ENCODE measurements around the gene ZFYVE28. TPM values are rescaled to one million over a fixed set of nuclear protein-coding genes. Genes with fewer than 3 reads are reported as not detected.

The ZFYVE28 gene
- total and polyA plus RNA-seq, 2 of the 8 experiments (the other 6 are each of a cell fraction or from before 2014, with no cell fraction given) = 1.7 to 4.9 TPM

GRCh38 chr4:2281575-2282343 lies 136.7 kb downstream of the ZFYVE28 start:
- no peak overlapping the region for H2BK120ac ChIP-seq (replicated peaks; ENCODE audit: low read depth, low read length)
- no peak for TF ChIP-seq HDAC2 (IDR thresholded peaks at IDR 0.05; ENCODE audit: borderline replicate concordance in 1 of 2, low read depth in 2 of 2, low read length in 2 of 2)
- no peak for TF ChIP-seq SRF (IDR thresholded peaks at IDR 0.05; ENCODE audit: low read depth, low read length)
- TF ChIP-seq RAD21 (IDR thresholded peaks at IDR 0.05 in 1 of 2, conservative IDR thresholded peaks at IDR 0.05 in 1 of 2; ENCODE audit: low read depth in 2 of 2, low read length in 2 of 2) = peak in 1 of 2 experiments; percentile 4; a peak in 2 of 4 replicates
- TF ChIP-seq SUZ12 (IDR thresholded peaks at IDR 0.05; ENCODE audit: low read length) = no peak
- TF ChIP-seq BCL11A (IDR thresholded peaks at IDR 0.05; ENCODE audit: low read depth in 2 of 2, low read length in 2 of 2) = no peak
- TF ChIP-seq KDM1A (IDR thresholded peaks at IDR 0.05; ENCODE audit: borderline replicate concordance, low read length) = no peak
- no peak for TF ChIP-seq KDM4A (IDR thresholded peaks at IDR 0.05; ENCODE audit: low read depth, low read length, severe bottlenecking)
- TF ChIP-seq RNF2 (IDR thresholded peaks at IDR 0.05; ENCODE audit: borderline replicate concordance, low read depth, low read length, missing control alignments, poor library complexity, severe bottlenecking) = no peak

More at GRCh38 chr4:2281575-2282343, 136.7 kb downstream of the ZFYVE28 start:
- Histone ChIP-seq H3K79me1 (ENCODE audit: low read depth, low read length) (no peaks in the 10 kb centered on the region), H2BK5ac (ENCODE audit: low read depth, low read length) (no peak overlapping the region), H3K14ac (ENCODE audit: insufficient read length) (no peak overlapping the region), H4K20me1 (replicated peaks in 1 of 2; ENCODE audit: control insufficient read depth in 1 of 2, insufficient read depth in 2 of 2, low read length in 2 of 2) (peaks cover 0 to 4% of the 10 kb centered on the region in 2 experiments), H2BK20ac (ENCODE audit: low read length) (no peak overlapping the region), H3K18ac (ENCODE audit: extremely low read depth, low read length) (no peak overlapping the region), H3K36me3 (ENCODE audit: control insufficient read depth in 2 of 4, insufficient read depth in 4 of 4, low read length in 3 of 4) (no peaks in the 10 kb centered on the region), H4K5ac (ENCODE audit: insufficient read length, low read depth, low read length) (no peak overlapping the region), H3K27ac (ENCODE audit: low read depth, low read length) (no peak overlapping the region), H3K23me2 (ENCODE audit: low read depth, low read length) (peaks cover 7% of the 10 kb centered on the region; the same call in 1 of the 2 replicates), H3K4me2 (ENCODE audit: insufficient read depth in 1 of 2, low read depth in 2 of 2, low read length in 2 of 2) (no peak overlapping the region), H3K56ac (replicated peaks; ENCODE audit: insufficient read length, low read depth, low read length) (no peak overlapping the region), H3K79me2 (ENCODE audit: control insufficient read depth in 1 of 2, insufficient read depth in 2 of 2, low read length in 2 of 2) (no peaks in the 10 kb centered on the region), H3K9ac (replicated peaks in 1 of 4; ENCODE audit: extremely low read depth in 1 of 4, low read depth in 3 of 4, low read length in 3 of 4) (no peak overlapping the region), H3K4ac (replicated peaks; ENCODE audit: insufficient read length, low read depth, low read length) (no peak overlapping the region), H2AK5ac (ENCODE audit: low read depth, low read length) (no peak overlapping the region), H2BK15ac (ENCODE audit: low read length) (0 out of 2 replicates have a peak overlapping the region, but pooled peaks have one; percentile 29), H3K9me3 (ENCODE audit: insufficient read depth in 2 of 2, low read depth in 1 of 2, low read length in 1 of 2) (no peaks in the 10 kb centered on the region), H2BK12ac (ENCODE audit: low read depth, low read length) (no peak overlapping the region), H3K4me3 (ENCODE audit: extremely low read depth in 1 of 4, insufficient read depth in 2 of 4, low read depth in 3 of 4, low read length in 4 of 4) (no peak overlapping the region), H3K4me1 (replicated peaks in 1 of 4; ENCODE audit: control insufficient read depth in 3 of 4, insufficient read depth in 4 of 4, low read length in 3 of 4) (no peaks in the 10 kb centered on the region; a peak in 1 of 7 replicates), H3K23ac (ENCODE audit: insufficient read length) (no peak overlapping the region), H3K27me3 (replicated peaks in 1 of 4; ENCODE audit: control insufficient read depth in 3 of 4, extremely low read depth in 1 of 4, insufficient read depth in 3 of 4, low read length in 3 of 4) (no peaks in the 10 kb centered on the region), H4K8ac (ENCODE audit: extremely low read depth, insufficient read depth, low read length) (no peak overlapping the region), H4K91ac (replicated peaks; ENCODE audit: insufficient read length, low read length) (peak overlapping the region; percentile 26), H2AFZ (ENCODE audit: low read length) (no peak overlapping the region)
- POLR2A ChIA-PET (ENCODE audit: partially characterized antibody) = no interaction called here
- FAIRE-seq (no peak), DNase-seq (ENCODE audit: low read depth in 1 of 2, low spot score in 2 of 2) (no peak)
- 93% methylated on average over 10 of the region's 10 CpGs; no CpG with 5 or more reads in 1 of the 2 experiments for WGBS, 2 experiments (ENCODE audit: extremely low coverage in 1 of 2, insufficient coverage in 1 of 2, insufficient read length in 1 of 2, insufficient replicate concordance in 2 of 2, low coverage in 1 of 2, low lambda C conversion rate in 2 of 2, missing lambda C conversion rate in 1 of 2)
- CTCF ChIA-PET (ENCODE audit: partially characterized antibody) = no interaction called here

Measured in H1 (cell line).